Measurements from ENCODE around the gene FCER1G.
"Not testable (repeated sequence)": the region's sequence is repeated elsewhere in the genome, so short reads cannot be mapped to it uniquely, and the experiment has no call there.

FCER1G gene

GRCh38 chr1:161235957-161236775, 21.1 kb downstream of the FCER1G start:
- DNase-seq: no peak

- DNase-seq: no peak
Measured at GRCh38 chr1:161238039-161238473, 23.0 kb downstream of the FCER1G start, which contains the start of gene NR1I3. Gene NR1I3, minus strand, starts transcription at chr1:161238203. Its CDS starts 1,638 bp downstream, at chr1:161236565.

DNA sequence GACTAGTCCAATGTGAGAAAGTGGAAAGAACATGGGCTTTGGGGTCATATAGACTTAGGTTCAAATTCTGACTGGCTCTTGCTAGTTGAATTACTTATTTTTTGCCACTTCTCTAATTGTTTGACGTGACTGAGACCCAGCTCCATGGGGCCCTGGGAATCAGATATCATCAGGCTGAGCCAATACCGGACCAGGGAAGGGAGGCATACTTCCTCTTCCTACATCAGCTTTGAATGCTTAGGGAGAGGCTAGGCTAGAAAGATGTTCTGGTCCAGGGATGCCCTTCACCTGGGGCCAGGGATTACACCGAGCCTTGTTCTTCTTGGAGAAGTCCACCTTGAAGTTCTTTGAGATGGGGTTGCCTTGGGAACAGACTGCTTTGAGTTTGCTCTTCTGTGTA, 26.6 kb downstream of the FCER1G start:
- no peak for DNase-seq

- no peak for DNase-seq
Measured at GRCh38 chr1:161242313-161242712, 27.2 kb downstream of the FCER1G start.

DNA sequence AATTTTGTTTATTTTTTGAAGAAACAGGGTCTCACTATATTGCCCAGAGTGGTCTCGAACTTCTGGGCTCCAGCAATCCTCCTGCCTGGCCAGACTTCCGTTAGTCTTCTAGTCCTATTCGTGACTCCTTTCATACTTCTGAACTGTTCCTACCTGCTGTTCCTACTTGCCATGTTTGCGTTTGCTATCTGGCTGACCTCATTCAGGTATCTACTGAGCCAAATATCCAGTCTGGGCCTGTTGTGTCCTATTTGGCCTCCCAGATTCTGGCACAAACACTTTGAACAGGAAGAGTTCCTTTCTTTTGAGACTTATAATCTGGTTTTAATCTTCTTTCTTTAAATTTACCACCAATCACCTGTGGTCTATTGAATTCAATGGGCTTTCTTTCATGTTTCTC, 29.8 kb downstream of the FCER1G start:
- DNase-seq: no peak

DNA sequence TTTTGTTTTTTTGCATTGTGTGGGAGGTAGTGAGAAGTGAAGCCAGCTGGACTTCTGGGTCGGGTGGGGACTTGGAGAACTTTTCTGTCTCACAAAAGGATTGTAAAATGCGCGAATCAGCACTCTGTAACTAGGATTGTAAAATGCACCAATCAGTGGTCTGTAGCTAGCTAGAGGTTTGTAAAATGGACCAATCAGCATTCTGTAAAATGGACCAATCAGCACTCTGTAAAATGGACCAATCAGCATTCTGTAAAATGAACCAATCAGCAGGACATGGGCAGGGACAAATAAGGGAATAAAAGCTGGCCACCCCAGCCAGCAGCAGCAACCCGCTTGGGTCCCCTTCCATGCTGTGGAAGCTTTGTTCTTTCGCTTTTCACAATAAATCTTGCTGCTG, 35.0 kb downstream of the FCER1G start:
- not testable (repeated sequence) for DNase-seq

DNA sequence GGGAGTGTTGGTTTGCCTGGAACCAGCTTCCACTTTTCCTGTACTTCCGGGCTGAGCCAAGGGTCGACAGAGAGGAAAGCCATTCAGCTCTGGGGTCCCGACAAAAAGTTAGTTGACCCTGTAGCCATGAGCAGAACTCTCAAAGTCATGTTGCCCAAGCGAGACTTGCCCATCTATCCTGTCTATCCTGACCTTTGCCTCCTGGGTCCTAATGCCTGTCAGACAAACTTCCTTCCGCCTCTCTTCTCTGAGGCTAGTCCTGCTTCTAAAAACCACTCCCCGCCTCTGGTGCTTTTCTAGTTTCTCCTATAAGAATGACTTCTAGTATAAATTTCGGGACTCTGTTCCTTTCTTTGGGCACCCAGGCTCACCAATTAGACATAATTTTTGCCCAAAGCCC, 35.7 kb downstream of the FCER1G start:
- DNase-seq: no peak

DNA sequence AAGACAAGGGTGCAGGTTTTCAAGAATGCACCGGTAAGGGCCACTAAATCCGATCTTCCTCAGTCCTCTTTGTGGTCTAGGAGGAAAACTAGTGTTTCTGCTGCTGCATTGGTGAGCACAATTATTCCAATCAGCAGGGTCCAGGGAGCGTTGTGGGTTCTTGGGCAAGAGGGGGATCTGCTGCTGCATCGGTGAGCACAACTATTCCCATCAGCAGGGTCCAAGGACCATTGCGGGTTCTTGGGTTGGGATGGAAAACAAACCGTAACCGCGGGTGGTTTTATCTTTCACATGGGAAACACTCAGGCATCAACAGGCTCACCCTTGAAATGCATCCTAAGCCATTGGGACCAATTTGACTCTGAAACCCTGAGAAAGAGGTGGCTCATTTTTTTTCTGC, 36.5 kb downstream of the FCER1G start:
- no peak for DNase-seq

DNA sequence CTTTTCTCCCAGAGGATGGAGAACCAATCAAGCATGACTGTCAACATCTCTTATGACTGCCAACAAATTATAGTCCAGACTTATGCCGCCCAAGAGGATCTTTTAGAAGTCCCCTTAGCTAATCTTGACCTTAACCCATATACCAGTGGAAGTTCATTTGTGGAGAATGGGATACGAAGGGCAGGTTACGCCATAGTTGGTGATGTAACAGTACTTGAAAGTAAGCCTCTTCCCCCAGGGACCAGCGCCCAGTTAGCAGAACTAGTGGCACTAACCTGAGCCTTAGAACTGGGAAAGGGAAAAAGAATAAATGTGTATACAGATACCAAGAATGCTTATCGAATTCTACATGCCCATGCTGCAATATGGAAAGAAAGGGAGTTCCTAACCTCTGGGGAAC, 40.2 kb downstream of the FCER1G start:
- not testable (repeated sequence) for DNase-seq

DNA sequence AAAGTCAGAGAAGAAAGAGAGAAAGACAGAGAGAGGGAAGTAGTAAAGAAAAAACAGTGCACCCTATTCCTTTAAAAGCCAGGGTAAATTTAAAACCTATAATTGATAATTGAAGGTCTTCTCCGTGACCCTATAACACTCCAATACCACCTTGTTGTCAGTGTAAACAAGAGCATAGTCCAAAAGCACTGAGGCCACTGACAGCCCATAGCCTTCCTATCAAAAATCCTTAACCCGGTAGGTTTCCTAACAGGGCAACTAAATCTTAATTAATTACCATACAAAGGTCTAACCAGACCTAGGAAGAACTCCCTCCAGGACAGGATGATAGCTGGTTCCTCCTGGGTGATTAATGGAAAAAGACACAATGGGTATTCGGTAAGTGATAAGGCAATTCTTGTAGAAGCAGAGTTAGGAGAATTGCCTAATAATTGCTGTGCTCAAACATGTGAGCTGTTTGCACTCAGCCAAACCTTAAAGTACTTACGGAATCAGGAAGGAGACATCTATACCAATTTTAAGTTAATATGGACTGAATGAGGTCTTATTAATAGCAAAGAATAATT, 40.9 kb downstream of the FCER1G start:
- not testable (repeated sequence) for DNase-seq

GRCh38 chr1:161257109-161257508, 42.0 kb downstream of the FCER1G start:
- not testable (repeated sequence) for DNase-seq

GRCh38 chr1:161258439-161259344, 43.6 kb downstream of the FCER1G start, which contains the start of gene PCP4L1:
Gene PCP4L1, plus strand, starts transcription at chr1:161258745. Its CDS starts 230 bp downstream, at chr1:161258975.
- DNase-seq: no peak

DNA sequence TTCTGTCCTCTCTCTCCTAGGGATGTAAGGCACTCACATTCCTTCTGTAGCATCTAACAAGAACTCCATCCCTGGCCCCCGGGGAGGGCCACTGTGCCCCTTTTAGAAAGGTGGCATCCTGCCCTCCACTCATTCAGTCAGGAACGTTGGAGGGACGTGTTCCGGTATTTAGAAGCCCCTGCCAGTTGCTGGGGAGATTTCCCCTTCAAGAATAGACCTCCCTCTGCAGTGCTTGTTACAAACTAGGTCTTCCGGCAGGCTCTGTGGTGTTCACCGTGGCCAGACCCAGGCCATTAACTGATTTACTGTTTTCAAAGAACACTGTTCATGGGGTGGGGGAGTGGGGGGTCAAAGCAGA, 44.2 kb downstream of the FCER1G start:
- no peak for DNase-seq

GRCh38 chr1:161259765-161260164, 44.7 kb downstream of the FCER1G start:
- DNase-seq: no peak

DNA sequence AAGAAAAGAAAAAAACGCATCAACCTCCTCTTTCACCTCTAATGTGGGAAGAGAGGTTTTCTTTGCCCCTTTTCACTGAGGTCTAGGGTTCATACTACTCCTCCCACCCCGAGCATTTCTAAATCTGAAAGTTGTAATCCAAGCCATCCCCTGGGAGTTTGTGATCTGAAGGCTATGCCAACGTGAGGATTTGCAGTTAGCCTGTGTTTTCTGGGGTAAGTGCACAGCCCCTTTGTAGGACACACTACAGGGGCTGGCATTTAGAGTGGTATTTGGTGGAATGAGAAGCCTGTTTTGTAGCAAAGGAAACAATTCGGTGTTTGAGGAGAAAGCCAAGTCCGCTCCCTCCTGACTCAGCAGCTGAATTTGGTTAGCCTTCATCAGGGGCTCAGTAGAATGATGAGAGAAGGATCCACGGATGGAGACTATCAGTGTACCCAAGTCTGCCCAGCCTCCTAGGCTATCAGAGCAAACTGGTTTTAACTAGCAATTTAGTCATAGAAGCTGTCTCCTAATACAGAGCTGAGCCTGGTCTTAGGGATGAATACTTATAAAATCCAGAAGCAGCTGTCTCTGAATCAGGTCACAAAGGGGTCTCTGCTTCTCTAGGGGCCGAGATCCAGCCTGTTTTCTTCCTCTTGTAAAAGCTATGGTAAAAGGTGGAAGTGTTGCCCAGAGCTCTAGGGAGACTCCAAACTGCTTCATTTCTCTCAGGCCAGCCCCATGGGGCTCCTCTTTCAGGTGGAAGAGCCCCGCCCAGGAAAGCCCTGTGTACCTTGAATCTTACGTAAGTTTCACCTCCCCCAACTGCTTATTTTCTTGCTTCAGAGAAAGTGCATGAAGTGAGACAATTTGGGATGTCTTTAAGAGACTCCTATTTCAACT, 45.5 kb downstream of the FCER1G start:
- no peak for DNase-seq

DNA sequence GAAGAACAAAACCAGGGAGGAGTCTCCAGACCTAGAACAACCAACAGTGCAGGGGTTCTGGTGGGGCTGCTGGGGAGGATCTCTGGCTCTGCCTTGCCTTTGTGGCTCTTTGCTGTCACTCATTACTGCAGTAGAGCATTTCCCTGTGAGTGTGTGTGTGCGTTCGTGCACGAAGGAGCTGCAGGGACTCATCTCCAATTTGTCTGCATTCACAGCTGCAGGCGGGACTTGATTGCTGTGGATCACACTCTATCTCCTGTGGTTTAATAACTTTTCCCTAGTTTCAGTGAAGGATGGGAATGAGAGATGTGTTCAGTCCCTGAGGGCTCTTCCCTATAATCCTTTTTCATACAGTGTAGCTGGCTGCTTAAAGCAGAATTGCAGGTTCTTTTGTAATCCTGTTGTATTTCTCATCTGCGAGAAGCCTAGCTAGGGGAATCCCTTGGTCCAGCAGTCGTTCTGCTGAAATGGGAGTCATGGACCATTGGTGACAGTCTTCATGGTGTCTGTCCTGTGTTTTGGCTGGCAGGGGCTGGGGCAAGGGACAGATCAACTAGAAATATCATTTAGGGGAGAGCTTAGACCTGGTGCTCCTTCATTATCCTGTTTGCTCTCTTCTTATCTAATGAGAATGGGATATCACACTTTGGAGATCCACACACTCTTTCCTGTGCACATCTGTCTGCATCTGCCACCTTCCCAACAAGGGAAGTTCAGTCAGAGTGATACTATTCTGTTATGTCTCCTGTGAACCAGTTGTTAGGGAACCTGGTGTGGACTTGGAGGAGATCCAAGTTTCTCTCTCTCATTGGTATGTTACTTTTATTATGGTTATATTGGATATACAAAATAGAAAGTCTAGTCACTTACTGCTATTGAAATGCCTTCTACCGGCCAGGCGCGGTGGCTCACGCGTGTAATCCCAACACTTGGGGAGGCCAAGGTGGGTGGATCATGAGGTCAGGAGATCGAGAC, 46.5 kb downstream of the FCER1G start:
- DNase-seq: no peak

GRCh38 chr1:161265305-161265704, 50.2 kb downstream of the FCER1G start:
- no peak for DNase-seq

- no peak for DNase-seq
Measured at GRCh38 chr1:161266202-161266601, 51.1 kb downstream of the FCER1G start.

- DNase-seq: no peak
Measured at GRCh38 chr1:161266836-161267235, 51.7 kb downstream of the FCER1G start.

- DNase-seq: no peak
Measured at GRCh38 chr1:161267321-161267720, 52.2 kb downstream of the FCER1G start.

Data from activated gamma-delta T cell (primary cell).